HEK293 (cell line): ENCODE results near the gene SYTL2.

Experiments
- GLI4 ChIP-seq: fragments of 450-650 bp; formaldehyde crosslinking; IDR thresholded peaks from 2 replicates; pipeline ENCODE4 v1.5.1; 2016; ENCODE audit warnings: missing biosample characterization, missing genetic modification characterization
- SALL2 ChIP-seq: fragments of 450-650 bp; formaldehyde crosslinking; IDR thresholded peaks from 2 replicates; pipeline ENCODE4 v1.5.0; 2017; ENCODE audit warnings: missing biosample characterization, mild to moderate bottlenecking, missing genetic modification characterization, borderline replicate concordance
- ZBTB48 ChIP-seq: fragments of 450-650 bp; formaldehyde crosslinking; IDR thresholded peaks from 2 replicates; pipeline ENCODE4 v1.5.1; 2016; ENCODE audit warnings: missing biosample characterization, missing genetic modification characterization
- ZNF140 ChIP-seq: fragments of 450-650 bp; formaldehyde crosslinking; IDR thresholded peaks from 2 replicates; pipeline ENCODE4 v1.5.1; 2016; ENCODE audit warnings: missing biosample characterization, missing genetic modification characterization
- ZNF221 ChIP-seq: fragments of 450-650 bp; formaldehyde crosslinking; IDR thresholded peaks from 2 replicates; pipeline ENCODE4 v1.5.1; 2017; ENCODE audit warnings: missing biosample characterization, missing genetic modification characterization, borderline replicate concordance
- ZNF324 ChIP-seq: fragments of 450-650 bp; formaldehyde crosslinking; IDR thresholded peaks from 2 replicates; pipeline ENCODE4 v1.5.1; 2016; ENCODE audit warnings: missing biosample characterization, missing genetic modification characterization
- ZNF433 ChIP-seq: fragments of 450-650 bp; formaldehyde crosslinking; IDR thresholded peaks from 2 replicates; pipeline ENCODE4 v1.5.1; 2016; ENCODE audit warnings: missing biosample characterization, missing genetic modification characterization, low read depth
- ZNF571 ChIP-seq: fragments of 450-650 bp; formaldehyde crosslinking; IDR thresholded peaks from 2 replicates; pipeline ENCODE4 v1.5.0; 2017; ENCODE audit warnings: missing biosample characterization, missing genetic modification characterization
- ZNF76 ChIP-seq: fragments of 450-650 bp; formaldehyde crosslinking; IDR thresholded peaks from 2 replicates; pipeline ENCODE4; 2016; ENCODE audit warnings: low read depth, missing biosample characterization, missing genetic modification characterization, borderline replicate concordance
- TF ChIP-seq, protein P1 (sequence below): fragments of 450-650 bp; formaldehyde crosslinking; IDR thresholded peaks from 2 replicates; pipeline ENCODE4 v1.5.1; 2016; ENCODE audit warnings: missing biosample characterization, missing genetic modification characterization, low read depth
- TF ChIP-seq, protein P2 (sequence below): fragments of 450-650 bp; formaldehyde crosslinking; IDR thresholded peaks from 2 replicates; pipeline ENCODE4 v1.5.1; 2016; ENCODE audit warnings: missing biosample characterization, missing genetic modification characterization
- TF ChIP-seq, protein P3 (sequence below): fragments of 450-650 bp; formaldehyde crosslinking; IDR thresholded peaks from 2 replicates; pipeline ENCODE4 v1.5.1; 2017; ENCODE audit warnings: missing biosample characterization, missing genetic modification characterization

DNA sequence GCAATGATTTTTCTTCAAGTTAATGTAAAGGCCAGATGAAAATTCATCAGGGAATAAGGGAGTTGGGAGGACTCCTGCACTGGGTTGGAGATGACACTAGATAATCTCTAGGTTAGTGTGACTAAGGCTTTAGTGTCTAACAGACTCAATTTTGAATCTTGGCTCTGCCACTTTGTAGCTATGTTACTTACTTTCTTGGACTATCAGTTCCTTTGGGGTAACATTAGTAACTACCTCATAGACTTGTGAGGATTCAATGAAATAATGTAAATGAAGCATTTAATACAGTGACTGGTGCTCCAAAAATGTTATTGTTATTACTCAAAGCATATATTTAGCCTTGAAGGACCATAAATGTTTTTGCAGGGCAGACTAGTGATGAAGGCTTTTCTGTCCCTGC, 115.4 kb downstream of the SYTL2 start:
- TF ChIP-seq ZNF571 (no peak), ZNF140 (tag by site-specific recombination) (no peak), ZNF433 (tag by site-specific recombination) (no peak), ZNF324 (tag by site-specific recombination) (no peak), ZBTB48 (tag by site-specific recombination) (no peak), GLI4 (tag by site-specific recombination) (no peak), ZNF76 (no peak), ZNF221 (no peak), SALL2 (no peak)
- TF ChIP-seq, protein P1, sequence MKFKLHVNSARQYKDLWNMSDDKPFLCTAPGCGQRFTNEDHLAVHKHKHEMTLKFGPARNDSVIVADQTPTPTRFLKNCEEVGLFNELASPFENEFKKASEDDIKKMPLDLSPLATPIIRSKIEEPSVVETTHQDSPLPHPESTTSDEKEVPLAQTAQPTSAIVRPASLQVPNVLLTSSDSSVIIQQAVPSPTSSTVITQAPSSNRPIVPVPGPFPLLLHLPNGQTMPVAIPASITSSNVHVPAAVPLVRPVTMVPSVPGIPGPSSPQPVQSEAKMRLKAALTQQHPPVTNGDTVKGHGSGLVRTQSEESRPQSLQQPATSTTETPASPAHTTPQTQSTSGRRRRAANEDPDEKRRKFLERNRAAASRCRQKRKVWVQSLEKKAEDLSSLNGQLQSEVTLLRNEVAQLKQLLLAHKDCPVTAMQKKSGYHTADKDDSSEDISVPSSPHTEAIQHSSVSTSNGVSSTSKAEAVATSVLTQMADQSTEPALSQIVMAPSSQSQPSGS = no peak
- TF ChIP-seq, protein P2, sequence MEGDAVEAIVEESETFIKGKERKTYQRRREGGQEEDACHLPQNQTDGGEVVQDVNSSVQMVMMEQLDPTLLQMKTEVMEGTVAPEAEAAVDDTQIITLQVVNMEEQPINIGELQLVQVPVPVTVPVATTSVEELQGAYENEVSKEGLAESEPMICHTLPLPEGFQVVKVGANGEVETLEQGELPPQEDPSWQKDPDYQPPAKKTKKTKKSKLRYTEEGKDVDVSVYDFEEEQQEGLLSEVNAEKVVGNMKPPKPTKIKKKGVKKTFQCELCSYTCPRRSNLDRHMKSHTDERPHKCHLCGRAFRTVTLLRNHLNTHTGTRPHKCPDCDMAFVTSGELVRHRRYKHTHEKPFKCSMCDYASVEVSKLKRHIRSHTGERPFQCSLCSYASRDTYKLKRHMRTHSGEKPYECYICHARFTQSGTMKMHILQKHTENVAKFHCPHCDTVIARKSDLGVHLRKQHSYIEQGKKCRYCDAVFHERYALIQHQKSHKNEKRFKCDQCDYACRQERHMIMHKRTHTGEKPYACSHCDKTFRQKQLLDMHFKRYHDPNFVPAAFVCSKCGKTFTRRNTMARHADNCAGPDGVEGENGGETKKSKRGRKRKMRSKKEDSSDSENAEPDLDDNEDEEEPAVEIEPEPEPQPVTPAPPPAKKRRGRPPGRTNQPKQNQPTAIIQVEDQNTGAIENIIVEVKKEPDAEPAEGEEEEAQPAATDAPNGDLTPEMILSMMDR (tag by site-specific recombination) = no peak
- TF ChIP-seq, protein P3, sequence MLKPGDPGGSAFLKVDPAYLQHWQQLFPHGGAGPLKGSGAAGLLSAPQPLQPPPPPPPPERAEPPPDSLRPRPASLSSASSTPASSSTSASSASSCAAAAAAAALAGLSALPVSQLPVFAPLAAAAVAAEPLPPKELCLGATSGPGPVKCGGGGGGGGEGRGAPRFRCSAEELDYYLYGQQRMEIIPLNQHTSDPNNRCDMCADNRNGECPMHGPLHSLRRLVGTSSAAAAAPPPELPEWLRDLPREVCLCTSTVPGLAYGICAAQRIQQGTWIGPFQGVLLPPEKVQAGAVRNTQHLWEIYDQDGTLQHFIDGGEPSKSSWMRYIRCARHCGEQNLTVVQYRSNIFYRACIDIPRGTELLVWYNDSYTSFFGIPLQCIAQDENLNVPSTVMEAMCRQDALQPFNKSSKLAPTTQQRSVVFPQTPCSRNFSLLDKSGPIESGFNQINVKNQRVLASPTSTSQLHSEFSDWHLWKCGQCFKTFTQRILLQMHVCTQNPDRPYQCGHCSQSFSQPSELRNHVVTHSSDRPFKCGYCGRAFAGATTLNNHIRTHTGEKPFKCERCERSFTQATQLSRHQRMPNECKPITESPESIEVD = no peak
